ENCODE measurements around the gene CPPED1.

CPPED1 gene

DNA sequence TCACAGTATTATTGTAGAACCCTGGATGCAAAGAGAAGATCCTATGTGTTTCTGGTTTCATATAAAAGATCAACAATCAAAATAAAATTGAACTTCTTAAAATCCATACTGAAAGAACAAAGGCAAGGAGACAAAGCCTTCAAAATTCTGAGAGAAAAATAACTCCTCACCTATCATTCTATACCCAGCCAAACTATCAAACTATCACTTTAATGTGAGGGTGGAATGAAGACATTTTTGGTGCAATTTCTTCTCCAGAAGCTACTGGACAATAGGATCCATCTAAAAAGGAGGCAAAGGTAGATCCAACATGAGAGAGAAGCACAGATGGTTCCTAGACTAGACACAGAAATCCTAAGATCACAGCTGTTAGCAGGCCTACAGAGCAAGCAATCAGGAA, 71.1 kb downstream of the CPPED1 start:
- TF ChIP-seq JUND (IDR thresholded peaks at IDR 0.05; ENCODE audit: low read depth) = no peak
- in situ Hi-C loops (cut with HindIII; ENCODE audit: low pct_unique_long_range_greater_than_20kb, low sequenced_read_pairs) = no loop called here
- DNase-seq (ENCODE audit: low read depth in 1 of 2, low spot score in 1 of 2) = no peak

DNA sequence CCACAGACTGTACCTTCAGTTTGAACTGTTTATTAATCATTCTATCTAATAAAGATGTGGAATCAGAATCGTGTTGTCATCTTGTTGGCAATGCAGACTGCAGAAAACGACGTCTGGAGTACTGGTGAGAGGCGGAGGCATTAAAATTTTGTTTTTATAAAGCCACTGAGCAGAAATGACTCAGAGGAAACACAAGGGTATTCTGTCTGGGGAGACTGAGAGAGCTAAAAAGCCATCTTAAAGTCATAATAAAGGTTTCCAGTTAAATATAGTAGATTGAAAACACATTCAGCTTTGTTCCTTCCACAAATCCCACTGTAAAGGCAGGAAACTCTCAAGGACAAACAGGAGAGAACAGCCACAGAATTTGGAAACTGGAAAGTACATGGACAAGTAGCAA, 74.2 kb downstream of the CPPED1 start:
- no peak for DNase-seq (ENCODE audit: low read depth in 1 of 2, low spot score in 1 of 2)
- in situ Hi-C loops (cut with HindIII; ENCODE audit: low pct_unique_long_range_greater_than_20kb, low sequenced_read_pairs) = no loop called here
- TF ChIP-seq JUND (IDR thresholded peaks at IDR 0.05; ENCODE audit: low read depth) = no peak

DNA sequence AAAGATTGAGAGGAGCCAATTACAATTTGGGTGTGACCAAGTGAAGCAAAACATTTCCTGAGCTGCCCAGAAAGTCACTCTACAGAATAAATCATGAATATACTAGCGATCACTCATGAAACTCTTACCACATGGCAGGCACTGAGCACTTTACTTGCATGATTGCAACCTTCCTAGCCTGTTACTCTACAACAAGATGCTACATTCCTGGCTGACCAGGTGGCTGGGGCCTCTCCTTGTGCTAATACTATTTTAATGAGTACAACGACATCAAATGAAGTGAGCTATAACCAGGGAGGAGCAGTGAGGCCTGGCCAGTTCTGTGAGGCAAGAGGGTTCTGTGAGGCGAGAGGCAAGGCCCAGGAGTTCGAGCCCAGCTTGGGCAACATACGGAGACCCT, 75.2 kb downstream of the CPPED1 start:
- no peak for DNase-seq (ENCODE audit: low read depth in 1 of 2, low spot score in 1 of 2)
- in situ Hi-C loops (cut with HindIII; ENCODE audit: low pct_unique_long_range_greater_than_20kb, low sequenced_read_pairs) = no loop called here
- no peak for TF ChIP-seq JUND (IDR thresholded peaks at IDR 0.05; ENCODE audit: low read depth)

DNA sequence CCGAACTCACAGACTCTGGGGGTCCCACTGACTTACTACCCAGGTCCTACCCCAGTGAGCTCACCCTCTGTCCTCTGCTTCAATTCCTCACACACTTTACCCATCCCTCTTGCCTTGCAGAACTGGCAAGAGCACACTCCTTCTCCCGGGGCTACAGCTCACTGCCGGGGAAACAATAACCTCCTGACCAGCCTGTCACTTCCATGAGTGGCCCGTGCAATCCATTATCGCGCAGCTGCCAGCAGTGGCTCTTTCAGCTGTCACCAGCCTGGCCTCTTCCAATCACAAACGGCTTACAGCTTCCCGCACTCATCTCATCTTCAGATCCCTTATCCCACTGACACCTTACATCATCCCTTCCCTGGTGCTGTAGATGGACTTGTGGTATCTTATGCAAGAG, 79.5 kb downstream of the CPPED1 start:
- TF ChIP-seq JUND (IDR thresholded peaks at IDR 0.05; ENCODE audit: low read depth) = no peak
- no peak for DNase-seq (ENCODE audit: low read depth in 1 of 2, low spot score in 1 of 2)
- in situ Hi-C loops (cut with HindIII; ENCODE audit: low pct_unique_long_range_greater_than_20kb, low sequenced_read_pairs) = no loop called here

DNA sequence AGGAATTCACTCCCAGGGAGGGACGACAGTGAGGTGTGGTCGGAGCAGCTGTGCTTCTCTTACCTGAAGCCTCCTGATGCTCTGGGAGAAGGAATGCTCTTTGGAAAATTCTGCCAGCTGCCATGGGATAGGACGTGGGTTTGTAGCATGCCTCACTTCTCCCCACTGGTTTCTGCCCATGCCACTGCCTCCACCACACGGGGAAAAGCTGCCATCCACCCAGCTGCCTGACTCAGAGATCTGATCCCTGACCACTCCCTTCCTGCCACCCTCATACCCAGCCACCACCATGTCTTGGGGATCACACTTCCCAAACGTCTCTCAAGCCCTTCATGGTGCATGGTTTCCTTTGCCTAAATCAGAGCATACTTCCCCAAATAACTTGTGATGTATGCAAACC, 80.0 kb downstream of the CPPED1 start:
- TF ChIP-seq JUND (IDR thresholded peaks at IDR 0.05; ENCODE audit: low read depth) = no peak
- in situ Hi-C loops (cut with HindIII; ENCODE audit: low pct_unique_long_range_greater_than_20kb, low sequenced_read_pairs) = no loop called here
- no peak for DNase-seq (ENCODE audit: low read depth in 1 of 2, low spot score in 1 of 2)

DNA sequence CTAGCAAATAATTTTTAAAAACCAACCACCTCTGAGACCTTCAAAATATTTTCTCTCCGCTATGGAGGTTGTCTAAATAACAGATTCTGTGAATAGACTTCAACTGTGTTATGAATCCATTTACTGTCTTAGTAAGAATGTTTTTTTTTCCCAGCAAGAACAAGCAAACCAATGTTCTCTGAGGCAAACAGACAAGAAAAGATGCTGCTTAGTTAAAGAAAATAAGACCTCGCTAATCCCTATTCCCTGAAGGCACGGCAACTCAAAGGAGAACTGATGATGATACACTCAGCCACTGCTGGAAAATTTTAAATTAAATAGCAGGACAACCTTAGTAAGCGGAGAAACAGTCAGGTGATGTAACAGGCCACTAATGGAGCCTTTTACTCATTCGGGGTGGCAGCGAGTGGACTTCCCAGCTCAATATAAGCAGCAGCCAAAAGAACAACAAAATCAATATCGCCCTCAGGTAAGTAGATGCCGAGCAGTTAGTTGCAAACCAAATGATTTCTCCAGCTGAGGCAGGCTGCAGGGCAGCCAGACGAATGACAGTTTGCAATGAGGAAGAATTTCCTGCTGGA, 81.8 kb downstream of the CPPED1 start:
- DNase-seq (ENCODE audit: low read depth in 1 of 2, low spot score in 1 of 2) = no peak
- in situ Hi-C loops (cut with HindIII; ENCODE audit: low pct_unique_long_range_greater_than_20kb, low sequenced_read_pairs) = no loop called here
- no peak for TF ChIP-seq JUND (IDR thresholded peaks at IDR 0.05; ENCODE audit: low read depth)

DNA sequence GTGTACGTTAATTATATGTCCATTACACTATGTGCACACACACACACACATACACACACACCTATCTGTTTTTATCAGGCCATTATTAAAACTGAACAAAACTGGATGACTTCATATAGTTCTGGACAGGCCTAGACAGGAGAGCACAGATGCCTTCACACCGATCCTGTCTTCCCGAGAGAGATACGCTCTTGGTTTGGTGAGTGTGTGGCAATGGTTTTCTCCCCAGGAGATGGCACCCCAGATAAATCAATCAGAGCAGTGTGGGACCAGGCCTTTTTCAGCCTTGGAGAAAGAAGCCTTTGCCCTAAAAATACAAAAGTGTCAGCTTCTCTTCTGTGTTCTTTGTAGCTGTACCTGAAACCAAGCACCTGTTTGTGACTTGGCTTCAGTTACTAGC, 83.7 kb downstream of the CPPED1 start:
- no peak for DNase-seq (ENCODE audit: low read depth in 1 of 2, low spot score in 1 of 2)
- in situ Hi-C loops (cut with HindIII; ENCODE audit: low pct_unique_long_range_greater_than_20kb, low sequenced_read_pairs) = no loop called here
- no peak for TF ChIP-seq JUND (IDR thresholded peaks at IDR 0.05; ENCODE audit: low read depth)

DNA sequence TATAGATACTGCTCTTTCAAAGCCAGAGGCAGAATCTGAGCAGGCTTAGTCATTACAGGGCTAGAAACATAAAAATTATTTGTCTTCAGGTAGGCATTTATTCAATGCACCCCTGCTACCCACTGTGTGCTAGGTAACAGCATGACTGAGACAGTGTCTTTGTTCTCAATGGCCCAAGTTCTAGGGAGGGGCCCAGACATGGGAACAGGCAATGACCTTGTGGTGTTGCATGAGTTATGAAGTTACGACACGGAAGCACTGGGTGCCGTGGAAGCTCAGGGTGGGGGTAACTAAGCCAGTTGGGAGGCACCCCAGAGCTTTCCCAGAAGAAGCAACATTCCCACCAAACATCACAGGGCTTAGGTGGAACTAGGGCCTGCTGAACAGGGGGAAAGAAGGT, 87.0 kb downstream of the CPPED1 start:
- no peak for DNase-seq (ENCODE audit: low read depth in 1 of 2, low spot score in 1 of 2)
- in situ Hi-C loops (cut with HindIII; ENCODE audit: low pct_unique_long_range_greater_than_20kb, low sequenced_read_pairs) = no loop called here
- TF ChIP-seq JUND (IDR thresholded peaks at IDR 0.05; ENCODE audit: low read depth) = no peak

DNA sequence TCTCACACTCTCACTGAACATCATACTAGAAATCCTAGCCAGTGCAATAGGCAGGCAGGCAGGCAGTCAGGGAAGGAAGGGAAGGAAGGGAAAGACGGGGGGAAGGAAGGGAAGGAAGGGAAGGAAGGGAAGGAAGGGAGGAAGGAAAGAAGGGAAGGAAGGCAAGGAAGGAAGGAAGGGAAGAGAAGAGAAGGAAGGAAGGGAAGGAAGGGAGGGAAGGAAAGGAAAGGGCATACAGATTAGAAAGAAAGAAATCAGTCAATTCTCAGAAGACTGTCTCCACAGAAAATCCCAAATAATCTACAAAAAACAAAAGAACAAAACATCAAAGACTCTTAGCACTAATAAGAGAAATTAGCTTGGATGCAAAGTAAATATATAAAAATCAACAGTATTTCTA, 93.9 kb downstream of the CPPED1 start:
- no peak for TF ChIP-seq JUND (IDR thresholded peaks at IDR 0.05; ENCODE audit: low read depth)
- DNase-seq (ENCODE audit: low read depth in 1 of 2, low spot score in 1 of 2) = no peak
- in situ Hi-C loops (cut with HindIII; ENCODE audit: low pct_unique_long_range_greater_than_20kb, low sequenced_read_pairs) = no loop called here

DNA sequence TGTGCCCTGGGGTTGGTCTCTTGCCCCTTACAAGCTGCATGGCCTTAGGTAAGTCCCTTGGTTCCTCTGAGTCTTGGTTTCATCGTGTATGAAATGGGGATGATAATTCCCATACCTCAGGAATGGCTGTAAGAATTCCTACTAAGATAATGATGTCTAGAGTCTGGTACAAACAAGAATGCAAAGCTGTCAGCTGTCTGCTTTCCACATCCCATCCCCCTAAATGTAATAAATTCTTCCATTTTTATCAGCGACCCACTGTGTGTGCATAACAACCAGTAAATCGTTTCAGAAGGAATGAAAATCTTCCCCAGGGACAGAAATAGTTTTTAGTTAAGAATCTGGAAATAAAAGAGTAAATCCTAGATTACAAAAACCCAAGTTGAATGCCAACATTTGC, 95.4 kb downstream of the CPPED1 start:
- in situ Hi-C loops (cut with HindIII; ENCODE audit: low pct_unique_long_range_greater_than_20kb, low sequenced_read_pairs) = no loop called here
- TF ChIP-seq JUND (IDR thresholded peaks at IDR 0.05; ENCODE audit: low read depth) = no peak
- DNase-seq (ENCODE audit: low read depth in 1 of 2, low spot score in 1 of 2) = no peak

DNA sequence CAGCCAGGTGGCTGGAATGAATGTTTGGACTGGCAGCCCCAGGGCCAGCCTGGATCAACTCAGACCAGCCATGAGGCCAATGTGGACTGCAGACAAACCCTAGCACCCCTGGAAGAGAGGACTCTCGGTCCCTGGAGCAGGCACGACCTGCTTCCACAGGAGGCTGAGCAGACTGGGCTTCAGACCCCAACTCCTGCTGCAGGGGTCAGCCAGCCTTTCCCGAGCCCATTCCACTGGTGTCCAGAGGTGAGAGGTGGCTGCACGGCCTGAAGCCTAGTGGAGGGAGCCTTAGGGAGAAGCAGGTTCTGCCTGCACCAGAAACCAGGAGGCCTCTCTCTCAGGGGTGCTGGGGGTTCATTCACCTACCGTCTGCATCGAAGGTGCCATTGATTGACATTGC, 97.1 kb downstream of the CPPED1 start:
- no peak for TF ChIP-seq JUND (IDR thresholded peaks at IDR 0.05; ENCODE audit: low read depth)
- in situ Hi-C loops (cut with HindIII; ENCODE audit: low pct_unique_long_range_greater_than_20kb, low sequenced_read_pairs) = no loop called here
- DNase-seq (ENCODE audit: low read depth in 1 of 2, low spot score in 1 of 2) = no peak

DNA sequence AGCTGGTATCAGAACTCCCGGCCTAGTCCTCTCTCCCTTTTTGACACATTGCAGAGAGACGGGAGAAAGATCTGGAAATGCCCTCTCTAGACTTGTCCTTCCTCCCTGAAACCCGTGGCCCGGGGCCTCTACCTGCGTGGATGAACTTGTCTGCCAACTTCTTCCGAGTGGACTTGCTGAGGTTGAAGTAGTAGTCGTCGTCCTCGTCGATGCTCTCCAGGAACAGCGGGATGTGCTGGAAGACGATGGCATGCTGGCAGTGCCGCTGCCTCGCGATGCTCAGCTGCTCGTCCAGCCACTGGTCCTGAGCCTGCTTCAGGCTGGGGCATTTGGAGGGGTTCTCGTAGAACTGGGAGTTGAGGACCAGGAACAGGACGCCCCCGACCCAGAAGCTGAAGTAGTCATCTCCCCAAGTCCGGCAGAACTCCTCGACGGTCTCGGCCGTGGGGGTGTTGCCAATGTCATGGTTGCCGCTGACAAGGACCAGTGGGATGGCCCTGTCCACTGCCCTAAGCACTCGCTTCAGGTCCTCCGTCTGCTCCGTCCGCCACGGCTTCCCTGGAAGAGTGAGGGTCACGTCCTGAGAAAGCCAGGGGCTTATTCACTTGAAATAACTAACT, 99.1 kb downstream of the CPPED1 start:
- TF ChIP-seq JUND (IDR thresholded peaks at IDR 0.05; ENCODE audit: low read depth) = no peak
- in situ Hi-C loops (cut with HindIII; ENCODE audit: low pct_unique_long_range_greater_than_20kb, low sequenced_read_pairs) = no loop called here
- no peak for DNase-seq (ENCODE audit: low read depth in 1 of 2, low spot score in 1 of 2)

DNA sequence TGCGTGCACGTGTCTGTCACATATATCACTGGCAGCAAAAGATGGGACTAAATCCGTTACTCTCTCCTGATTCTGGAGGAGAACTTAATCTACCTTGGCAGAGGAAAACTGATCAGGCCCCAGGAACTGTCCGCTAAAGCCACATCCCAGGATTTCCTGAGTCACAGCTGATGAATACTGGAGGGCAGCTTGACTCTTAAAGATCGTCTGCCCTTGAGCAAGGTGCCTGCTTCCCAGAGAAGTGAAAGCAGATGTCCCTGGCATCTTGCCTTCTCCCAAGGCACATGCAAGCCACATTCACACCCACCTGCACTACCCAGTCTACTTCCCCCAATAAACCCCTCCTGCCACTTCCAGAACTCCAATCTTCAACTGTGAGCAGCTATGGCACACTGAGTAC, 99.8 kb downstream of the CPPED1 start:
- no peak for TF ChIP-seq JUND (IDR thresholded peaks at IDR 0.05; ENCODE audit: low read depth)

DNA sequence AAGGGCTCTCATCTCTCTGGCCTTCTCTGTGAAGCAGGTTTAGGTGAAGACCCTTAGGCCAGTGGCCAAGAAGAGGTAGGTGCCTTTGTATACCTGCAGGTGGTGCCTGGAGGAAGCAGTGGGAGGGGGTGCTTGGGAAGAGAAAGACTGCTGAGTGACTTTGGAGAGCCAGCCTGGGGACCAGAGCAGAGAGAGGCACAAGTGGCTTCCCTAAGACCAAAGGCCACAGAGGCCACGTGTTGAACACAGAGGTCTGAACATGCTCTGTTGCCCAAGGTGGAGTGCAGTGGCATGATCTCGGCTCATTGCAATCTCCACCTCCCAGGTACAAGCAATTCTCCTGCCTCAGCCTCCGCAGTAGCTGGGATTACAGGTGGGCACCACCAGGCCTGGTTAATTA, 103.5 kb downstream of the CPPED1 start:
- DNase-seq (ENCODE audit: low read depth in 1 of 2, low spot score in 1 of 2) = no peak
- TF ChIP-seq JUND (IDR thresholded peaks at IDR 0.05; ENCODE audit: low read depth) = no peak
- in situ Hi-C loops (cut with HindIII; ENCODE audit: low pct_unique_long_range_greater_than_20kb, low sequenced_read_pairs) = no loop called here

More for the DNA sequence above, 99.8 kb downstream of the CPPED1 start:
- in situ Hi-C loops (cut with HindIII; ENCODE audit: low pct_unique_long_range_greater_than_20kb, low sequenced_read_pairs) = no loop called here
- DNase-seq (ENCODE audit: low read depth in 1 of 2, low spot score in 1 of 2) = no peak

All from T47D (cell line).